Measurements from ENCODE around the gene PCDHGB6.
A peak's percentile ranks its signal among the peaks of the same experiment; 100 is the strongest.

GRCh38 chr5:141366016-141366896 is 41.6 kb upstream of the PCDHGB6 start:
- TF ChIP-seq CTCF (IDR thresholded peaks at IDR 0.05; ENCODE audit: extremely low read depth in 1 of 2, insufficient read depth in 1 of 2, low read depth in 1 of 2, low read length in 2 of 2) (no peak), EZH2 (IDR thresholded peaks at IDR 0.05; ENCODE audit: borderline replicate concordance, low read depth, low read length, severe bottlenecking) (peak; percentile 39), POLR2A (IDR thresholded peaks at IDR 0.05; ENCODE audit: low read depth, low read length) (no peak), POLR2AphosphoS5 (IDR thresholded peaks at IDR 0.05; ENCODE audit: insufficient read depth, low read depth, low read length) (no peak), JUN (IDR thresholded peaks at IDR 0.05; ENCODE audit: borderline replicate concordance, insufficient read depth, insufficient read length, low read depth) (no peak), FOS (IDR thresholded peaks at IDR 0.05; ENCODE audit: borderline replicate concordance, insufficient read depth, low read length) (no peak), MAX (IDR thresholded peaks at IDR 0.05; ENCODE audit: insufficient read depth, insufficient read length) (no peak), MYC (IDR thresholded peaks at IDR 0.05; ENCODE audit: low read depth, low read length) (no peak)
